HG02970 (cell line): ENCODE results near the gene INPP5J.
"Not testable (repeated sequence)": the region's sequence is repeated elsewhere in the genome, so short reads cannot be mapped to it uniquely, and the experiment has no call there.

Experiments
- ATAC-seq: cut with Tn5 transposase; IDR thresholded peaks from one replicate; pipeline ENCODE4 v1.9.1; 2021; ENCODE audit warnings: mild to moderate bottlenecking, moderate library complexity, moderate number of reproducible peaks; ENCODE audit not compliant: unreplicated experiment, low FRiP score

The INPP5J gene

GRCh38 chr22:31122532-31123291, at the start of gene INPP5J:
Gene INPP5J (plus strand): TSS chr22:31122966. CDS start chr22:31123015, 49 bp downstream.
- no peak for ATAC-seq

GRCh38 chr22:31073125-31073524, 49.6 kb upstream of the INPP5J start:
- not testable (repeated sequence) for ATAC-seq

DNA sequence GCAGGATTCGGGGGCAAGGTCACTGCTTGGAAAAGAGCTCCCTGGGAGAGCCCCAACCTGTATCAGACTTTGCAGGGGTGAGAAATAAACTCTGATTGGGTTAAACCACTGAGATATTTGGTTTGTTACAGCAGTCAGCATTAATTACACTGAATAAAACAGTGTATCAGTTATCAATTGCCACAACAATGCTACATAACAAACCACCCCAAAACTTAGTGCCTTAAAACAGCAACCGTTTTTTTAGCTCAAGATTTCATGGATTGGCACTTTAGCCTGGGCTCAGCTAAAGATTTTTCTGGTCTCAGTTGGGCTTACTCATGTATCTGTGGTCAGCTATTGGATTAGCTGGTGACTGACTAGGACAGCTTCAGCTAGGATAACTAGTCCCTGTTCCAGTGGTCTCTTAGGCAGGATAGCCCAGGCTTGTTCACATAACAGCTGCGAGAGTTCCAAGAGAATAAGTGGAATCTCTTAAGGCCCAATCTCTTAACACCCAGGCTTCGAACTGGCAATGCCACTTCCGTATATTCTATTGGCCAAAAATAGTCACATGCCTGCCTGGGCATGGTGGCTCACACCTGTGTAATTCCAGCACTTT, 49.1 kb upstream of the INPP5J start:
- not testable (repeated sequence) for ATAC-seq

GRCh38 chr22:31075961-31076360, 46.8 kb upstream of the INPP5J start:
- ATAC-seq: no peak

DNA sequence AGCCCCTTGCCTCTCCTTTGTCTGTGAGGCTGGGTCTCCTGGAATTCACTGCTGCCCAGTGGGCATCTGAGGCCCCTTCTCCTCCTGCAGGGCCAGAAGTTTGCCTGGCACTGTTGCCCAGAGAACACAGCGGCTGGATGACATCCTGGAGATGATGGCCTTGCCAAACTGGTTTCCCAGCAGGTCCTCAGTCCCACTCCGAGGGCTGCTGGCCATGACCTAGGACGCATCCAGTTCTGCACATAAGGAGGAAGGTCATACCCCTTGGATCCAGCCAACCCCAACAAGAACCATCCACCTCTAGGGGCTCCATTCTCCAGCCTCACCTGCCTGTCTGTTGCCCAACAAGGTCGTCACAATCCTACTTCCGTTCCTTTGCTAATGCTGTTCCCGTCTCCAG, 45.1 kb upstream of the INPP5J start:
- no peak for ATAC-seq

- not testable (repeated sequence) for ATAC-seq
Observed at GRCh38 chr22:31078389-31078788, 44.4 kb upstream of the INPP5J start.

DNA sequence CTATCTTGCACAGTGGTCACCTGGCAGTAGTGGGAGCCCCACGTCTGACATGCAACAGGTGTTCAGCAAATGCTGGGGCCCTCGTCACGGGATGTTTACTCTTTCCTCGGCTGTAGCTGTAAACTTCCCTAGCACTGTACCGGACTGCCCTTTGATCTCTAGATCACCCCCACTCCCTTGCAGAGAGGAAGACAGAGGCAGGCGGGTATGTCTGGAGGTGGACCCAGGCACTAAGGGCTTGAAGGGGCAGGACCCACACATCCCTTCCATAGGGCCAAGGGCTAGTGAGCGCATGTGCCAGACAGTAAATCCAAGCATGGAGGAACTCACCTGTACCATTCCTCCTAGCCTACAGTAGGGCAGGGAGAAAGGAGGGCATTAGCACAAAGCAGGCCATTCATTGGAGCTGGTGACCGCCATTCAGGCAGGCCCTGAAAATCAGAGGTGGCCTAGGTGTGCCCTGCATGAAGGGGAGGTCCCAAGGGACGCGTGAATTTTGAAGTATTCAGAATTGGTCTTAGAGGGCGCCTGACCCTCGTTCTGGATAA, 43.6 kb upstream of the INPP5J start:
- no peak for ATAC-seq

DNA sequence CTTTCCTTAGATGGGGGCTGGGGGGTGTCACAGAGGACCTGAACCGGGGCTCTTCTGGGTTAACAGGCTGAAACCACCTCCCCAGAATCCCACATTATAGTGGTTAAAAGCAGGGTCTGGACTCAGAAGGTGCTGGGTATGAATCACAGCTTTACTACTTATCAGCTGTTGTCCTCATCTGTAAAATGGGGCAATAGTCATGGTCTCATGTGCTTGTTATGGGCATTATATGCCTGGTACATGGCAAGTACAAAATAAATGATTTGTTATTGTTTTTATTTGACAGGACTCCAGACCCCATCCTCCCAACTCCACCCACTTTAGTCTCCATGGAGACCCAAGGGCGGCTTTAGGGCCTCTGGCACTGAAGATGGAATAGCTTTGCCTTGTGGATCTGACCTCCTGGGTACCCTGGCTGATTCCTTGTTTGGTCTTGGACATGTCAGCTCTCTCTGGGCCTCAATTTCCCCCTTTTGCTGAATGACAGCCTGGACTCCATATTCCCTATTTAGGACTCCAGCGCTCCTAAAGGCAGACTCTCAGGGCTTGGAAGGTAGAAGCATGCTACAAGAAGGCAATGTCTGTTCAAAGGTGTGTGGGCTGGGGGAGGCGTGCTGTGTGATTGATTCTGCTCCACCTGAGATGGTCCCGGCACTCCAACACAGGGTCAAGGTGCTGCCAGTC, 42.5 kb upstream of the INPP5J start:
- ATAC-seq: no peak

DNA sequence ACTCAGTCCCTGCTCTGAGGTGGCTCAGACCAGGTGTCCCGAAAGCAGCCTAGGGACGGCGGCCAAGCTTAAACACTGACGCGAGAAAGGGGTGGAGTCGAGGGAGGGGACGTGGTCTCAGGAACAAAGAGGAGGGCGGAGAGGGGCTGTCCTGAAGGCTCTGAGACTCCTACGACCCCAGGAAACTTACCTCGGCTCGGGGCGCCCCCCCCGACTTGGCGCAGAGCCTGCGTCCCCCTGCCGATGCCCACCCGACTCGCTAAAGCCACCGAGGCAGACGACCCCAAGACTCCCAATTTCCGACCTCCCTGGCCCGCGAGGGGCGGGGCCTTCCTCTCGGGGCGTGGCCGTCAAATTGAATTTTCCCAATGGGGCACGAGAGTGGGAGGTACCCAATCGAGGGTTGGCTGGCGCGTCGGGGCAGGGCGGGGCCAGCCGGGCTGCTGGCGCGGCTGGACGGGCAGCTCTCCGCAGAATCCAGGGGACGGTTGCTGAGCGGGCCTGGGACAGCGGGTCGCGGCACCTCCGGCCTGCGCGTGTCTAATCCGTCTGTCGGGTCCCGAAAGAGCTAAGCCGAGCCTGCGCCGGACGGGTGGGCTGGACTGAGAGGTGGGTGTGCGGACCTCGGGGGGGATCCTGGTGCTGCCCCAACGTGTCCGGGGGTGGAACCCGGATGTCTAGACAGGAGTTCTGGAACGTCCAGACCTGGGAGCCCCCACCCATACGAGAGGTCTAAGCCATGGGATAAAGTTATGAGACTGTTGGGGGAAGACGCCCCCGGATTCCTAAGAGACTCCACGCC, 41.7 kb upstream of the INPP5J start, which contains the start of gene SMTN:
SMTN (plus strand) TSS at position 471 of the 802 bp plus-strand sequence. CDS start 1,941 bp downstream, outside the sequence.
- peak; percentile 61 for ATAC-seq

GRCh38 chr22:31081963-31082605, 40.7 kb upstream of the INPP5J start:
- ATAC-seq: no peak

- no peak for ATAC-seq
Observed at GRCh38 chr22:31082606-31083376, 40.0 kb upstream of the INPP5J start.

DNA sequence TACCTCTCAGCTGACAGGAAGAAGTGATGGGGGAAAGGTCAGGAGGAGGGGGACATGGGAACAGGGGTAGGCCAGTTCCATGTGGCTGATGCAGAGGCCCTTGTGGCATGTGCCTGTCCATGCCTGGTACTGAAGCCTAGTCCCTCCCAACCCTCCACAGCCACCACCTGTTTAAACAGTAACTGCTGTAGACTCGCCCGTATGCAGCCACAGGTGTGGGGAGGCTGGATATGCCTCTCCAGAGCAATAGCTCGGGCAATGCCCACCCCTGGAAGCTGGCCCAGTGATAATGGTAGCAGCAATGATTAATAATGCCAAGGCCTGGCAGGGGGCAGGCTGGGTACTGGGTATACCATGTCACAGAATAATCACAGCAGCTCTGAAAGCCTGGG, 39.4 kb upstream of the INPP5J start:
- ATAC-seq: no peak

- no peak for ATAC-seq
Observed at GRCh38 chr22:31083923-31084810, 38.6 kb upstream of the INPP5J start.

DNA sequence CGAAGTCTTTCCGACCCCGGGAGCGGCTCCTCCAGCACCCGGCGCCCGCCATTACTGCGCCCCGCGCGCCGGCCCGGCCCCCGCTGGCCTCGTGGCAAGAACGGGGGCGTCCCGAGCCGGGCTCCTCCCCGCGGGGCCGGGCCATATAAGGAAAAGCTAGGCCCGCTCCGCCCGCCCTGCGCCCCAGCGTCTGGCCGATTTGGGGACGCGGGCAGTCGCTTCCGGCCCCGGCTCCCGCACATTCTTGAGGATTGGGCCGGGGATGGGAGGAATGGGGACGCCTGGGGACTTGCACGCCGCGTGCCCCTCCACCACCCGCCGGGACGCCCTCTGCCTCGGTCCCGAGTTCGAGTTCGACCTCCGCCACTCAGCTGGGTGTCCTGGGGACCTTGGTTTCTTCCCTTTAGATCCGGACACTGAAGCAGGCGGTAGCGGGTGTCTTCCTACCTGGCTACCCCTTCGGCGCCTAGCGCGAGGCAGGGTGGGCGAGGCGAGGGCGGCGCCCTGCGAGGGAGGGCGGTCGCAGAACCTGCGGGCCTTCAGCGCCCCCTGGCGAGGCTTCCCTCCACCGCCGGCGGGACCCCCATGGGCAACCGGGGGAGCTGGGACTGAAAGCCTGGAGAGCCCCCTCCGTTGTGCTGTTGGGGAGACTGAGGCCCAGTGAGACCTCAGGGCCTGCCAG, 37.8 kb upstream of the INPP5J start:
- peak; percentile 41 for ATAC-seq

DNA sequence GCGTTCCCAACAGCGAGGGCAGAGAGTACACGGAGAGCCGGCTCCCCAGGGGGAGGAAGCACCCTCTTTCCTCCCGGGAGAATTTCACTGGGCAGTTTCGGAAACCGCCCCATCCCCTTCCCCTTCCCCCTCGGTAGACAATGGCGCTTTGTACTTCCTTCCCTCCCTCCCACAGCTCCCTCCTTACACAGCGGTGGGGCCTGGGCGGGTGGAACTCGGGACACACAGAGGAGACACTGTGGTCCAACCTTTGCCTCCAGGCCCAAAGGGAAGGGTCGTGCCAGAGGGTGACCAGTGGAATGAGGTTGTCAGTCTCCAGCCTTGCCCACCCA, 37.3 kb upstream of the INPP5J start:
- ATAC-seq: no peak

DNA sequence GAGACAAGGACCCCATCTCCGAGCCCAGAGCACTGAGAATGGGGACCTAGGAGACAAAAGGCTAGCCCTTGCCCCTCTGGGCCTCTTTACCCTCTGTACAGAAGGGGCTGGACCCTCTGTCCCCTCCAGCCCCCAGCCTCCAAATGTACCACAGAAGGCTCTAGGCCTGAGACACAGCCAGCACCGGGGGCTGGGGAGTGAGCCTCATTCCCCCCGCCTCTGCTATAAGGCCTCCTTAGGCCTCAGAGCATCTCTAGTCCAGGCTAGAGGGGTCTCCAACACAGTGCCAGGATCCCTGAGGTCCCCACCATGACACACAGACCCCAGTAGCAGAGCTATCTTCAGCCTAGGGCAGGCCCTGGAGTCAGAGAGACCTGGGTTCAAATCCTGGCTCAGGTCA, 36.8 kb upstream of the INPP5J start:
- no peak for ATAC-seq

- no peak for ATAC-seq
Observed at GRCh38 chr22:31086703-31087330, 35.9 kb upstream of the INPP5J start.
